Suprapubic skin (tissue), 4 donors: ENCODE results near the gene DMAC2.

ENCODE experiments used
- CTCF ChIP-seq, 2 donors: fragments of 200-600 bp in 1 of 2; fragments of 450-650 bp in 1 of 2; sonication (generic) in 1 of 2; IDR thresholded peaks; one replicate each; pipeline ENCODE4 v1.5.1; 2016 to 2019; ENCODE audit warnings: antibody characterized with exemption in 2 of 2, mild to moderate bottlenecking in 1 of 2, moderate library complexity in 1 of 2
- EP300 ChIP-seq: sonication (generic); formaldehyde crosslinking; IDR thresholded peaks from one replicate; pipeline ENCODE4 v1.6.1; 2017; ENCODE audit warnings: antibody characterized with exemption
- POLR2A ChIP-seq, 2 donors: fragments of 450-650 bp; IDR thresholded peaks; one replicate each; pipeline ENCODE4 v1.6.1; 2017; ENCODE audit warnings: antibody characterized with exemption in 2 of 2, mild to moderate bottlenecking in 2 of 2, moderate library complexity in 2 of 2
- POLR2AphosphoS5 ChIP-seq, 3 donors: sonication (generic); formaldehyde crosslinking; IDR thresholded peaks; one replicate each; pipeline ENCODE4 v1.6.1; 2017; ENCODE audit warnings: antibody characterized with exemption in 3 of 3

GRCh38 chr19:41425174-41426115 is 14.3 kb downstream of the DMAC2 start:
- no peak for TF ChIP-seq CTCF (IDR thresholded peaks at IDR 0.05)
- no peak for TF ChIP-seq POLR2A (IDR thresholded peaks at IDR 0.05)
- no peak for TF ChIP-seq EP300
- TF ChIP-seq POLR2AphosphoS5 (IDR thresholded peaks at IDR 0.05): no peak
